HUDEP-2 (cell line): ENCODE measurements around the gene NGLY1.

Experiments used
- DNase-seq, 76 experiments: peaks; one replicate each; lab custom pipeline; 2025; ENCODE audit not compliant: unreplicated experiment in 76 of 76; lab: John Stamatoyannopoulos, UW

NGLY1 gene

GRCh38 chr3:25713341-25713985 lies 69.8 kb downstream of the NGLY1 start:
- DNase-seq = no peak

DNA sequence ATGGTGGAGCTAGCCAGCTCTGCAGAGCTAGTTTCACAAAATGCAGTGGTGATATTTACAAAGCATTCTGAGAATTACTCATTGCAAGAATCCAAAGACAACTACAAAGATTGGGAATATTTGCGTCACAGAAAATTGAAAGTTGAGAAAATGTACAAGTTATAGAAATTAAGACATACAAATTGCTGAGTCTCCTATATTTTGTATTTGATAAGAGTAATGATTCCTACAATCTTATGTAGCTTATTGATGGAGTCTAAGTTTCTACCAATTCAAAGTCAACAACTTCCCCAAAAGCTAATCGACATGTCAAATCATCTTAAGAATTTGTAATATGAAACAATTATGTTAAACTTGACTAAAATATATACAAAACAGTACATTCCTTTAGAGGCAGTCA lies 72.2 kb downstream of the NGLY1 start:
- DNase-seq = no peak

DNA sequence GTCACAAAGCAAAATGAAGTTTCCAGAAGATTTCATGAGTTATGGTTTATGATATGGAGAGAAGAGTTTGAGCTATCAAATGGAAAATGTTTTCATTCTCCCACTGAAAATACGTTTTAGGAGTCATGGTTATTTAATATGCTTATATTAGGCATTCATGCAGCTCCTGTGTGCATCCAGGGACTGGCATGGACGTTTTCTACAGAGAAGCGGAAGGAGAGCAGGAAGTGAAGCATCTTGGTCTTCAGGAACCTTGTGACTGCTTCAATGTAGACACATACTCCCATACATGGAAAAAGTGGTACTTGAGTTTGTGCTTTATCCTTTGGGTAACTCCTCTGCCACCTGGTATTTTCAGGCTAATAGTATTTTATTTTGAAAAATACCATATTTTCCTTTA lies 75.2 kb downstream of the NGLY1 start:
- DNase-seq = no peak

DNA sequence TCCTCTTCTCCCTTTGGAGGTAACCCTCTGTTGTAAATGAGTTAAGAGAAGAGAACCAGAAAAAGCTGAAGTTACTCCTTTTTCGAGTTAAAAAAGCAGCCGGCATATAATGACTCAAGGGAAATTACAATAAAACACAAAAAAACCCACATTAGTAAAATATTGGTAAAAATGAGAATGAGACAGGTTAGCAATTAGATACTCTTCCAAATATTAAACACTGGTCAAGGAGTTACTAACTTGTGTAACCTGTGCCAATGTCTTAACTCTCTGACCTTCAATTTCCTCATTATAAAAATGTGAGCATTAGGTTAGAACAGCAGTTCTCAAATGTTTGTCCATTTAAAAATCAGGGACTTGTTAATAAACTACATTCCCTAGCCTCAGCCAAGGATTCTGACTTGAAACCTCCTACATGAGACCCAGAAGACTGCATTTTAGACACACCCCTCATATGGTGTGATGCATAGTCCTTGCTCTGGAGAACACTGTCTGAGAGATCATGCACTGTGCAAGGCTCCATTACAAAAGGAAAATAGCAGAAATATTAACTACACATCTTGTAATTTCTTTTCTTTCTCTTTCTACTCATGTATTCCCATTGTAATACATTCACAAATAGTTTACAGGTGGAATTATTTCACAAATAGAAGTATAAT lies 75.8 kb downstream of the NGLY1 start:
- no peak for DNase-seq

GRCh38 chr3:25706213-25706612 lies 77.0 kb downstream of the NGLY1 start:
- DNase-seq = no peak

GRCh38 chr3:25697553-25697952 lies 85.7 kb downstream of the NGLY1 start:
- no peak for DNase-seq

- no peak for DNase-seq
Observed at GRCh38 chr3:25695731-25696420, 87.4 kb downstream of the NGLY1 start.

- no peak for DNase-seq
Observed at GRCh38 chr3:25693238-25693637, 90.0 kb downstream of the NGLY1 start.

DNA sequence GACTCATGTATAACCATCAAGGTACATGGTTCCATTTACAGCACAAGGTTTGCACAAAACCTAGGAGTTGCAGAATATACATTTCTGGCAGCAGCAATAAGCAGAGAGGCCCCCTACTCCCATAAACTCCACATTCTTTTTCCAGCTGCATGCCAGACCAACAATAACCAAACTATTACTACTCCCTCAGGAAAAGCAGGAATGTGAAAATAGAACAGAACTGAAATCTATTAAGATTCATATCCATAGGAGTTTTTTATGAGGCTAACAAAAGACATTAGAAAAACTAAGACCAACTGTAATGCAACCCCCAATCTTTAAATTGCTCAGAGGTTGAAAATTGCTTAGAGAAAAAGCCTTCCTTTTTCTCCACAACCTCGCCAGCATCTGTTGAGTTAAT lies 90.9 kb downstream of the NGLY1 start:
- no peak for DNase-seq

DNA sequence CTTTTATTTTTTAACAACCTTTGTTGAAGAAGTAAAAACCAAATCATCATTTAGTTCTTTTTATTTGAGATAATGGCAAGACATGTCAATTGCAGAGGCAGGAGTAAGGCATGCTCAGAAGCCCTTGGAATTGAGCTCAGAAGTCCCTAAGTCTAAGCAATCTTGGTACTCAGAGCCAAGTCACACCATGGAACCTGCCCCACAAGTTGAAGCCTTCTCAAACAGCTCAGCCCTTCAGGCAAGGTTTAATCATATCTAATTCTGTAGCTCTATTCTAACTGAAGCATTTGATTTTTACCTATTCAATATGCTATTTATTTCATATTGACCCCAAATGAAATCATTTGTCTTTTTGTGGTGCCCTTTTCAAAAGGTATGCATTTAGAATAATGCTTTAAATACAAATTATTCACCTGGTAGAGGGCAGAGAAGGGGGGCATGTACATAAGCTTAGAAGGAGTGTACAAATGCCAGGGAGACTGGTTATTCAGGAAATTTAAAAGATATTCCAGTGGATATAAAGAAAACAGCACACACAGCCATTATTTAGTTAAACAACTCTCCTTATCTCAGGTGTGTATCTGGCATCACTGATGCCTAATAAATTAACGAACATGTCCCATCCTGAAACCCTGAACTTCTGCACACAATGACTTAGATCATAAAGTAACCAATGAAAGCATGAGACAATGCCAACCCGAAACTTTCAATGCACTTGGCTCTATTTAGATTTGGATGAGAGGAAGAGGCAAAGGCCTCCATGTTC lies 92.3 kb downstream of the NGLY1 start:
- DNase-seq = no peak

- no peak for DNase-seq
Observed at GRCh38 chr3:25689226-25689625, 94.0 kb downstream of the NGLY1 start.

DNA sequence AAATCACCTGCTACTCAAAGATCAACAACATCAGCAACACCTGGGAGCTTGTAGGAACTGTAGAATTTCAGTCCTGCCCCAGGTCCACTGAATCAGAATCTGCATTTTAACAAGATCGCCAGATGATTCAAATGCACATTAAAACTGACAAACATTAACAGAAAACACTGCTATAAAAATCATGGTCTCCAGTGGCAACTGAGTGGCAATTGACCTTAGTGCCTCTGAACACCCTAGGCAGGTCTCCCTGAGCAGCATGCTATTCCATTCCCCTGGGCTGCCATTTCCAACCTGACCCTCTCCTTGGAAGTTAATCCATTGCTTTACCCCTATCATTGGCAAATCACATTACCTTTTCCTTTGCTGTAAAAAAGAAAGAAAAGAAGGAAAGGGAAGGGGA lies 95.5 kb downstream of the NGLY1 start:
- DNase-seq = no peak

DNA sequence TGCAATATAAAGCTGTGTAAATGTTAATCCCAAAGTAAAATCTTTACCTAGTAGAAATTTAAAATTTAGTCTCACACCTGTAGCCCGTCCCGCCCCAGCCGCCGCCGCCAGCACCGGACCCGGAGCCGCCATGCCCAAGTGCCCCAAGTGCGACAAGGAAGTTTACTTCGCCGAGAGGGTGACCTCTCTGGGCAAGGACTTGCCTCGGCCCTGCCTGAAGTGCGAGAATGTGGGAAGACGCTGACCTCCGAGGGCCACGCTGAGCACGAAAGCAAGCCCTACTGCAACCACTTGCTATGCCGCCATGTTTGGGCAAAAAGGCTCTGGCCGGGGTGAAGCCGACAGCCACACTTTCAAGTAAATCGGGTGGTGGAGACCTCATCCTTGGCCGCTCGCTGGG lies 96.5 kb downstream of the NGLY1 start:
- DNase-seq = no peak

DNA sequence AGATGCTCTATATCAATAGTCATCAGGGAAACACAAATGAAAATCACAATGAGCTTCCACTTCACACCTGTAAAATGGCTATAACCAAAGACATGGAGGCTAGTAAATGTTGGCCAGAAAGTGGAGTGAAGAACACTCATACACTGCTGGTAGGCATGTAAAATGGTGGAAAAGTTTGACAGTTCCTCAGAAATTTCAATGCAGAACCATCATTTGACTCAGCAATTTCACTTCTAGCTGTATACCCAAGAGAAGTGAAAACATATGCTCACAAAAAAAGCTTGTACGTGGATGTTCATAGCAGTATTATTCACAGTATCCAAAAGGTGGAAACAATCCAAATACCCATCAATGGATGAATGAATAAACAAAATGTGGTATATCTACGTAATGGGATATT lies 99.4 kb downstream of the NGLY1 start:
- DNase-seq = no peak

DNA sequence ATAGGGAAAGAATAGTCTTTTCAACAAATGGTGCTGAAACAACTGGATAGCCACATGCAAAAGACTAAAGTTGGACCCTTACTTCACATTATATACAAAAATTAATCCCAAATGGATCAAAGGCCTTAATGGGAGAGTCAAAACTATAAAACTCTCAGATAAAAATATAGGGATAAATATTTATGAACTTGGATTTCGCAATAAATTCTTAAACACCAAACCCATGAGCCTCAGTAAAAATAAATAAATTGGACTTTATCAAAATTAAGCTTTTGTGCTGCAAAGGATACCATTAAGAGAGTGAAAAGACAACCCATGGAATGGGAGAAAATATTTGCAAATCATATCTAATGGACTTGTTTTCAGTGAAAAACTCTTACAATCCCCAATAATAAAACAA lies 99.8 kb downstream of the NGLY1 start:
- no peak for DNase-seq

GRCh38 chr3:25679642-25680302 lies 103.5 kb downstream of the NGLY1 start:
- DNase-seq = no peak

DNA sequence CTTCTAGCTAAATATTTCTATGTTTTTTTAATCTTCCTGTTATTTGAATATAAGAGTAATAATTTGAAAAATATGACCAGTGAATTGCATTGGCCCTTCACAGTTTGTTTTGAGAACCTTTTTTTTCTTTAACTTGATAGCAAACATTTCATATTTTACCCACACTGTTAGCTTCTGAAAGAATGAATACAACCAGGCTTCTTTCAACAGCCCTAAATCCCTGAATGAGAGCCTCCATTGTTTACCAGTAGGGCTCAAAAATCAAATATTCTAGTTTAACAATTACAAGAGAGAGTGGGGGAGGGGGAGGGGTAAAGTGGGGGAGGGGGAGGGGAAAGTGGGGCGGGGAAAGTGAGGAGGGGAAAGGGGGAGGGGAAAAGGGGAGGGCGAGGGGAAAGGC lies 104.1 kb downstream of the NGLY1 start:
- no peak for DNase-seq

DNA sequence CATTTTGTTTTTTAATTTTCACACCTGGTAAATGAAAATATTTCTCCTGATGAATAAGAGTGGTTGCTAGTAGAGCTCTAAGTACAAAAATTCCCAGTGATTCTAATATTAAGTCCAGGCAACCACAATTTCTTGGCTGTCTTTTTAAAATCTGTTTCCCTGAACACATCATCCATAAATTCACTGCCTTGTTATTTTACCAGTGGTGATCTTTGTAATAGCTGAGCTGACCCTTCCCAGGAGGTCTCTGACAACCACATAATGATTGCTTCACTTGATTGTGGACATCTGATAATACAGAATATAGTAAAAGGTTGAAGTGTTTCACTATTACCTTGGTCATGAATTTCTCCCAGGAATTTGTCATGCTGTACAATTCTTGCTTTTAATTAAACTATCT lies 104.7 kb downstream of the NGLY1 start:
- DNase-seq = no peak

- no peak for DNase-seq
Observed at GRCh38 chr3:25677121-25677520, 106.1 kb downstream of the NGLY1 start.

DNA sequence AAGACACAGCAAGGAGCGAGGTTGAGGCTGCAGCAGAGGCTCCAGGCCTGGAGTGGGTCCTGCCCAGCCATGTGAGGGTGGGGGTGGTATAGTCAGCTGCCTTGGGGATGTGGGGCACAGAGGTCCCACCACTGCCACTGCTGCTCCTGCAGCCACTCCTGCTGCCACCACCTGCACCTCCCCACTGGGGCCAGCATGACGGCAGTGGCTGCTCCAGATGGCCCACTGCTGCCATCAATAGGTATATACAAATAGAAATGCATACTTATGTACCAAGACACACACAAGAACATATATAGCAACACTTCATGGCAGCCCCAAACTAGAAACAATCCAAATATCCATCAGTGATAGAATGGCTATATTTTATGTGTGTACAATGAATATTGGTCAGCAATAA lies 108.6 kb downstream of the NGLY1 start:
- DNase-seq = no peak

DNA sequence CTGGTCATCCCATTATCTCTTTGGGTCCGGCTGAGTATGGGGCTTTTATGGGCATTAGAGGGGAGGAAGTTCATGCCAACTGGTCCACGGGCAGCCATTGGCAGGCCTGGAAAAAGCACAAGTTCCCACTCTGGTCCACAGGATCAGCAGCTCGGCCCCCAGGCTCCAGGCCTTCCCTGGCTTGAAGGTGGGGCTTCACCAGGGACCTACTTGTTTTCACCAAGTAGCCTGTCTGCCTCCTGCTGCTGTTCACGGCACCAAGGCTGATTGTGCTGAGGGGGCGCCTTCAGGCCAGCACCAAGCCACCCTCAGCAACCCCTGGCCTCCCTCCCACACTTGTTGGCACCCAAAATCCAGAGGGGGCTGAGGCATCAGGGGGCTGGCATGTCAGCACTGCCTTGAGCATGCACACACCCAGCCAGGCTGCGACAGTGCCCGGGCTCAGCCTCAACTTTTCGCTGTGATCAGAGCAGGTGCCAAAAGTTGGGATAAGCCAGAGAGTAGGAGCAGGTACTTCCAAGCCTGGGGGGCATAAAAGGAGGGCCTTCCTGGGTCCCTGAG lies 109.4 kb downstream of the NGLY1 start:
- no peak for DNase-seq
